HL-60/S4 treated with phorbol 12-myristate 13-acetate at 8.2 ng/mL for 4 days and 3 days (cell line): Measurements from ENCODE around the gene CLCNKB.
"Not testable (repeated sequence)": the region's sequence is repeated elsewhere in the genome, so short reads cannot be mapped to it uniquely, and the experiment has no call there.

ENCODE experiments used
- in situ Hi-C: fragments of 300-500 bp; cut with MboI; formaldehyde crosslinking; loops from 2 replicates; pipeline ENCODE4 v1.15.0; 2022; ENCODE audit warnings: low sequenced_read_pairs

The CLCNKB gene

GRCh38 chr1:16029288-16029687, 14.3 kb upstream of the CLCNKB start:
- in situ Hi-C loops, result no loop called here

GRCh38 chr1:16031551-16031950, 12.0 kb upstream of the CLCNKB start:
- in situ Hi-C loops, result no loop called here

- in situ Hi-C loops, result no loop called here
These were observed 11.0 kb upstream of the CLCNKB start for GRCh38 chr1:16032388-16033102.

- in situ Hi-C loops, result not testable (repeated sequence)
These were observed 10.4 kb upstream of the CLCNKB start for GRCh38 chr1:16033103-16033632.

- in situ Hi-C loops, result not testable (repeated sequence)
These were observed 7.1 kb upstream of the CLCNKB start for GRCh38 chr1:16036461-16036860.

- in situ Hi-C loops, result no loop called here
These were observed 5.0 kb upstream of the CLCNKB start for GRCh38 chr1:16038620-16038912.

GRCh38 chr1:16039871-16040270, 3.7 kb upstream of the CLCNKB start:
- in situ Hi-C loops, result not testable (repeated sequence)

GRCh38 chr1:16041200-16041599, 2.4 kb upstream of the CLCNKB start:
- in situ Hi-C loops, result no loop called here

GRCh38 chr1:16042096-16042495, 1.5 kb upstream of the CLCNKB start:
- in situ Hi-C loops, result no loop called here

- in situ Hi-C loops, result not testable (repeated sequence)
These were observed 928 bp upstream of the CLCNKB start for GRCh38 chr1:16042654-16043053.

- in situ Hi-C loops, result no loop called here
These were observed 368 bp downstream of the CLCNKB start for GRCh38 chr1:16043950-16044349.

- in situ Hi-C loops, result no loop called here
These were observed 3.3 kb downstream of the CLCNKB start for GRCh38 chr1:16046842-16047241.

GRCh38 chr1:16047791-16048475, 4.4 kb downstream of the CLCNKB start:
- in situ Hi-C loops, result no loop called here

- in situ Hi-C loops, result no loop called here
These were observed 5.1 kb downstream of the CLCNKB start for GRCh38 chr1:16048573-16049189.

GRCh38 chr1:16050328-16050727, 6.7 kb downstream of the CLCNKB start:
- in situ Hi-C loops, result no loop called here

- in situ Hi-C loops, result no loop called here
These were observed 7.5 kb downstream of the CLCNKB start for GRCh38 chr1:16051039-16051438.

- in situ Hi-C loops, result not testable (repeated sequence)
These were observed 8.4 kb downstream of the CLCNKB start for GRCh38 chr1:16051949-16052348.

- in situ Hi-C loops, result no loop called here
These were observed 10.4 kb downstream of the CLCNKB start for GRCh38 chr1:16053781-16054502.

GRCh38 chr1:16054598-16055540, 11.3 kb downstream of the CLCNKB start:
- in situ Hi-C loops, result no loop called here
